DOHH2 (cell line): ENCODE results near the gene KCNJ15.

Source experiments
- CTCF ChIP-seq: fragments of 200-600 bp; sonication (generic); IDR thresholded peaks from one replicate; pipeline ENCODE4 v1.5.1; 2014; ENCODE audit warnings: antibody characterized with exemption, mild to moderate bottlenecking, low read depth, low read length; ENCODE audit not compliant: poor library complexity, severe bottlenecking
- EZH2phosphoT487 ChIP-seq: fragments of 200-600 bp; sonication (generic); IDR thresholded peaks from 2 replicates; pipeline ENCODE4 v1.6.1; 2017; ENCODE audit warnings: borderline replicate concordance, mild to moderate bottlenecking, antibody characterized with exemption, low read length, moderate library complexity, mixed read lengths

- TF ChIP-seq CTCF (no peak), EZH2phosphoT487 (no peak)
Measured at GRCh38 chr21:38247738-38248510, 8.9 kb upstream of the KCNJ15 start.
